HG03103 (cell line): ENCODE data around the gene TMEM131L.

Experiments
- ATAC-seq: cut with Tn5 transposase; IDR thresholded peaks from one replicate; pipeline ENCODE4 v1.9.1; 2021; ENCODE audit warnings: low read depth; ENCODE audit not compliant: unreplicated experiment

TMEM131L gene

GRCh38 chr4:153471698-153472093 is 5.5 kb downstream of the TMEM131L start:
- peak; percentile 27 for ATAC-seq

GRCh38 chr4:153472122-153473037 is 6.2 kb downstream of the TMEM131L start:
- ATAC-seq = peak; percentile 41

GRCh38 chr4:153474251-153474650 is 8.1 kb downstream of the TMEM131L start:
- ATAC-seq = no peak

DNA sequence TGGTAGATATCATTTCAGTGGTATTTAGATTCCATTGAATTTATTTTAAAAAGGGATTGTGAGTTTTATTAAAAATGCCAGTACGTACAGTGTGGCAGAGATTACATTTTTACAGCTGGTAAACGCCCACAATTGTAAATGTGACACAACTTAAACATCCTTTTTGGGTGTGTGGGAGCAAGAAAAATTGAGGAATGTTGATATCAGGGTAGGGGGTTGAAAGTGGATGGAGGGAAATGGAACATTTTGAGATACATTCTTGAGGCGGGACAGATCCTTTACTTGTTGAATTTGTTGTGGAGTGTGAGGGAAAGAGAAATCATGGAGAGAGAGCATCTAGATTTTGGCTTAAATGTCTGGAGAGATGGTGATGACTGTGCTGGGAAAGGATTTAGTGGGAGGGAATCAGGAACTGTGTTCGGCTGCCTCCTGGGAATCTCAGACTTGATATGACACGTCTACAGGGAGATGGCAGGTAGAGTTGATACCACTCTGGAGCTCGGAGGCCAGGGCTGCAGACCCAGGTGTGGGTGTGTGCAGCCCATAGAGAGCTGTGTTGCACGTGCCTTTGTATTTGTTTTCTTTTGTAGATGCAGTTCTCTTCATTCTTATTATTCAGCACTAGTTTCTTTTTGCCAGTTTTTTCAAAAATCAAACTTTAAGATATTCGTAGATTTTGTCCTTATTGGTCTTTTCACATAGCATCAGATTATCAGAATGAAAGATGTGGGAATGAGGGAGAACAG is 10.8 kb downstream of the TMEM131L start:
- ATAC-seq = no peak

GRCh38 chr4:153479101-153479500 is 12.9 kb downstream of the TMEM131L start:
- ATAC-seq = no peak

DNA sequence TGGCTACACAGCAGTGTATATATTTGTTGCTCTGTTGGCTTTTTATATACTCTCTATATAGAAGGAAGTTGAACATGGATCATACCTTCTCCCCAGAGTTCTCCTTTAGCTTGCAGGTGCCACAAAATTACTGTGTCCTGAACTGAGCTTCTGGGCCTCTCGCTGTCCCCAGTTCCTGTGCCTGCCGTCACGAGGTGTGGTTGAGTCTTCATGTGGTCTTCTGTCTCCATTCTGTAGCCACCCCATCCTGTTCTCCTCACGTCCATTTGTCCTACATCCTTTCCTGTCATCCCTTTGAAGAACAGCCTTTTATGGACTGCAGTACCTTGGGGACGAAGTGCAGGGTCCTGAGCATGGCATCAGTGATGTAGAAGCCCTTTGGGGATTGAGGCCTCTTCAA is 14.5 kb downstream of the TMEM131L start:
- ATAC-seq = no peak

- no peak for ATAC-seq
Observed at GRCh38 chr4:153481478-153481877, 15.3 kb downstream of the TMEM131L start.

- ATAC-seq = no peak
Observed at GRCh38 chr4:153483432-153484418, 17.6 kb downstream of the TMEM131L start.

GRCh38 chr4:153485359-153485758 is 19.2 kb downstream of the TMEM131L start:
- no peak for ATAC-seq

- no peak for ATAC-seq
Observed at GRCh38 chr4:153485860-153486259, 19.7 kb downstream of the TMEM131L start.

- no peak for ATAC-seq
Observed at GRCh38 chr4:153486281-153487151, 20.4 kb downstream of the TMEM131L start.

DNA sequence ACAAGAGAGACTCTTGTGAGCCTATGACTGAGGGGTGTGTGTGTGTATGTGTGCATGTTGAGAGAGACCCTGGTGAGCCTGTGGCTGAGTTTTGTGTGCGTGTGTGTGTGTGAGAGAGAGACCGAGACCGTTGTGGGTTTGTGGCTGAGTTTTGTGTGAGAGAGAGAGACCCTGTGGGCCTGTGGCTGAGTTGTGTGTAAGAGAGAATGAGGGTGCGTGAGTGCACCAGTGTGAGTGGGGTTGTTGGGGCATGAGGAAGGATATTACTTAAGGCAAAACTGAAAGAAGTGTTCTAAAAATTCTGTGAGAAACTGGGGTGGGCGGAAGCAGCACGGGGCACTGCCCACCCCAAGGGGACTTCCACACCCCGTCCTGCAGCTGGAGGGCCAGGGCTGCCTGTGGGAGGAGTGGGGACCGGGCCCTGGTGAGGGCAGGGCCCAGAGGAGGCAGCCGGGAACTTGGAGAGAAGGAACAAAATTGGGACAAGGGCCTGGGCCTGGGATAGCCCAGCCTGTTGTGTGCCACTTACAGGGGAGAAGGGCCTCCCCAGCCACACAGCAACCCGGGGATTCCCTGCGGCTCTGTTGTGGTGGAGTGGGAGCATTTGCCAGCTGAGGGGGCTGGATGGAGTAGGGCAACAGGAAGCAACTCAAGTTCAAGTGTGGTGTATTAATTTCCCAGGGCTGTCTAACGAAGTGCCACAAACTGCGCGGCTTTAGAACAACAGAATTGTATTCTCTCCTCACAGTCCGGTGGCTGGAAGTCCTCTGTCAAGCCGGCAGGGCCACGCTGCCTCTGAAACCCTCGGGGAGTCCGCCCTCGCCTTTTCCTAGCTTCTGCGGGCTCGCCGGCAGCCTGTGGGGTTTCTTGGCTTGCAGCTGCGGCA is 22.1 kb downstream of the TMEM131L start:
- peak; percentile 31 for ATAC-seq

DNA sequence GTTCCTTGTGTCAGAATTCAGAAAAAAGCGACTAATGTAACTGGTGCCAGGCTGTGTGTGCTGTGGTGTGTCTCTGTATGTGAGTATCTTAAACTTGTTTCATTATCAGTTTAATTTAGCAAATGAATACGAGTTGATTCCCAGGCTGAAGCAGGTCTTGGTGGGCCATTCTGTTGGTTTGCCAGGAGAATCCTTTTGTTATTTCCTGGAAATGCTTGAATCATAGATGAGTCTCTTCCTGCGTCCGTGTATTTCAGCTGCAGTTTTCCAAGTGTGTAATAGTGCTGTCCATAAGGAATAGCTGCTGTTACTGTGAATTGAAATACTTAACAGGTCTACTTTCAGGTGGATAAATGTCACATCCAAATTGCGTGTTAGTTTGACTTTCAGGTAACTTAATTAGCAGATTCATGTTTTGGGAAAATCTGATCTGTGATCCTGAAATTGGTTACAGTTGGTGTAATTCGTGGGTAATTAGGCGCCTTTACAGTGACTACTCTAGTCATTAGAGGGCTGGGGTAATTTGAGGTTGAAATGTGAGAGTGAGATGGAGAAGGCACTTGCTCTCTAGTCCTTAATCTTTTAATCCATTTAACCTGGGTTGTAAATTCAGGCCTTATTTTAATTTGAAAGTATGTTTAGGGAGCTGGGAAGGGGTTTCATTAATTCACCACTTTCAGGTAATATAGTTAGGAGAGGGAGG is 23.8 kb downstream of the TMEM131L start:
- ATAC-seq = no peak

DNA sequence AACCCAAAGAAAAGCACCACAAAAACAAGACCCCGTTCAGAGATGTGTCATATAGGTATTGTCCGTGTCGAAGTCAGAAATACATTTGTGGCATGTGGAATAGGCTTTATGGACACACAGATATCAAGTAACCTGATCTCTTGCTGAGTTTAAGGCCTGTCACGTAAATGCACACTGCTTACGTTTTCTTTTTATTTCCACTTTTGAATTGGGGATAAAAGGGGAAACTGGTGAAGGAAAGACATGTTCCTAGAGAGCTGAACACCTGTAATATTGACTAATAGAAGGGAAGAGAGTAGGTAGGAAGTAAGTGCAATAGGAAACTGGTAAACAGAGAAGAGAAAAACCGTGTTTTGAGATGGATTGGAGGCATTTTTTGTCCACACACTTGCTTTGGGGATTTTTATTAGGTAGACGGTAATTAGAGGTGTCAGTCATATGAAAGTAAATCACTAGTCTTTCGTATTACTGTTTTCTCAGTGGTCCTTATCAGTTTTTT is 24.9 kb downstream of the TMEM131L start:
- no peak for ATAC-seq

GRCh38 chr4:153494562-153494961 is 28.4 kb downstream of the TMEM131L start:
- no peak for ATAC-seq

DNA sequence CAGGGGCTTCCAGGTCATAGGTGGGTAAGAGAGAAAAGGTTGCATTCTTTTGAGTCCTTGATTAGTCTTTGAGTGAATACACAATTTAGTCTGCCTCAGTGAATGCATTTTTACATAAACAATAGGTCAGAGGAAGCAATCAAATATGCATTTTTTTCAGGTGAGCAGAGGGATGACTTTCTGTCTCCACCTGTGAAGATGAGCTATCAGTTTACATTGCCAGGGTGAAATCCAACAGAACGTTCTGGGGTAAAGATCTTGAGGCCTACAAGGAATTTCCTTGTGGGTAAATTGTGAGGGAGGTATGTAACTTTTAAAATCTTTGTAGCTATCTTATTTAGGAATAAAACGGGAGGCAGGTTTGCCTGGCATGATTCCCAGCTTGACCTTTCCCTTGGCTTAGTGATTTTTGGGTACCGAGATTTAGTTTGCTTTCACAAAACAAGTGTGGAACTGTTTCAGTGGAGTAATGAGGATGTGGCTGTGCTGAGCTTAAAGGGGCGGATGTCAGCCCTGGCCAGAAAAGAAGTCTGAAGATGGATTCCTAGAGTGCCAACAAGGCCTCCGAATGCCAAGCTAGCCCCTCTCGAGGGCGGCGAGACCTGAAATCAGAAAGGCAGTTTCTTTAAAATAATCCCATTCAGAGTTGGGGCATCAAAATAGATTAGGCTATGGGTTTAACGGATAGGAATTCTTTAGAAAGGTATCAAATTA is 29.5 kb downstream of the TMEM131L start:
- no peak for ATAC-seq

DNA sequence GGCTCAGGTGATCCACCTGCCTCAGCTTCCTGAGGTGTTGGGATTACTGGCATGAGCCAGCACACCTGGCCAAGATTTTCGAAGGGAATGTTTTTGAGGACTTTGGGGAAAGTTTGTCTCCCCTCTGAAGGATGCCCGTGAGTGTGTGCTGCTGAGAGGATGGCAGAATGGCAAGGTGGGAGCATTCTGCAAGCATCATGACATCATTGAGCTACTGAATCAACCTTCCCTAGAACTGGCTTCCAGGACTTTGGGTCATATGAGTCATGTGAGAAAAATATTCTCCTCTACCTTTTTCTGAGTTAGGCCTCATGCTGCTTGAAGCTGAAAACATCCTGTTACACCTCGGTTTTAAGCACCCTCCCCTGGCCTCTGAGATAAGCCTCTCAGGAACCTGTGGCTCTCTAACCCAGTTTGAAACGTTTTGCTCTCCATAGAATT is 31.0 kb downstream of the TMEM131L start:
- ATAC-seq = peak; percentile 36
